Spinal cord (tissue), 10 donors: Measurements from ENCODE around the gene CCNJ. TPM values are rescaled to one million over a fixed set of nuclear protein-coding genes. Genes with fewer than 3 reads are reported as not detected.
"Not testable (repeated sequence)": the region's sequence is repeated elsewhere in the genome, so short reads cannot be mapped to it uniquely, and the experiment has no call there.

Source experiments
- DNase-seq, 6 donors: peaks; one replicate each; pipeline versions ENCODE4 v3.0.0 to v3.0.0-alpha.2; 2013 to 2015; ENCODE audit warnings: low spot score in 6 of 6, low read depth in 4 of 6
- H3K27ac ChIP-seq: one replicate; pipeline ENCODE4 v1.5.1; 2013; ENCODE audit warnings: low read depth, low read length, control low read depth
- H3K27me3 ChIP-seq: one replicate; pipeline ENCODE4 v1.6.1; 2013; ENCODE audit warnings: low read length; ENCODE audit not compliant: control insufficient read depth, insufficient read depth
- H3K36me3 ChIP-seq: one replicate; pipeline ENCODE4 v1.6.1; 2013; ENCODE audit warnings: low read length; ENCODE audit not compliant: control insufficient read depth, insufficient read depth
- H3K4me1 ChIP-seq: one replicate; pipeline ENCODE4 v1.6.1; 2013; ENCODE audit warnings: low read length; ENCODE audit not compliant: control insufficient read depth, insufficient read depth
- H3K4me3 ChIP-seq: one replicate; pipeline ENCODE4 v1.5.1; 2013; ENCODE audit warnings: low read depth, low read length, control low read depth
- H3K9me3 ChIP-seq: one replicate; pipeline ENCODE4 v1.6.1; 2013; ENCODE audit warnings: low read length; ENCODE audit not compliant: control insufficient read depth, insufficient read depth
- WGBS: methylation state at CpG from one replicate; pipeline ENCODE4 v1.1.5; 2013; ENCODE audit warnings: missing lambda C conversion rate; ENCODE audit not compliant: insufficient coverage; 5-methylcytosine and 5-hydroxymethylcytosine counted together
- long read RNA-seq, 4 donors: transcript quantifications; one replicate each; lab custom pipeline, GENCODE V29; 2026
- polyA plus RNA-seq, 2 donors: library from polyadenylated mRNA; unstranded; fragments of 120-200 nt; gene quantifications; one replicate each; pipeline ENCODE4 v1.2.1, GENCODE V29; 2013; ENCODE audit not compliant: insufficient read length in 2 of 2
- total RNA-seq, 2 donors: library from RNA; depleted of rRNA in 1 of 2; stranded (reverse); fragments of 120-200 nt in 1 of 2; fragments of >200 nt in 1 of 2; gene quantifications; one replicate each; pipeline versions ENCODE4 v1.2.3 to v1.2.4, GENCODE V29; 2013 to 2014
- donor health status: healthy.

CCNJ gene
- total RNA-seq = 10 to 100 TPM in 1 of 2 donors, 1 to 10 TPM in 1; 8.2 to 11.2 TPM
- polyA plus RNA-seq = 10 to 100 TPM; 11.9 to 14.6 TPM
- long read RNA-seq, donor 1, transcript CCNJ-203 (6 exons, 2,677 nt) = major isoform, 5 of 6 reads
- long read RNA-seq, donor 1, partial matches to known transcripts = 0 of 6 reads
- long read RNA-seq, donor 1, other reads (novel, unspliced or antisense) = 0 of 6 reads
- long read RNA-seq, donor 2, partial matches to known transcripts = 0 of 1 reads
- long read RNA-seq, donor 2, other reads (novel, unspliced or antisense) = 0 of 1 reads
- long read RNA-seq, donor 3, partial matches to known transcripts = 0 of 2 reads
- long read RNA-seq, donor 3, other reads (novel, unspliced or antisense) = 0 of 2 reads
- long read RNA-seq, donor 4, partial matches to known transcripts = 13 of 16 reads
- long read RNA-seq, donor 4, other reads (novel, unspliced or antisense) = 0 of 16 reads

DNA sequence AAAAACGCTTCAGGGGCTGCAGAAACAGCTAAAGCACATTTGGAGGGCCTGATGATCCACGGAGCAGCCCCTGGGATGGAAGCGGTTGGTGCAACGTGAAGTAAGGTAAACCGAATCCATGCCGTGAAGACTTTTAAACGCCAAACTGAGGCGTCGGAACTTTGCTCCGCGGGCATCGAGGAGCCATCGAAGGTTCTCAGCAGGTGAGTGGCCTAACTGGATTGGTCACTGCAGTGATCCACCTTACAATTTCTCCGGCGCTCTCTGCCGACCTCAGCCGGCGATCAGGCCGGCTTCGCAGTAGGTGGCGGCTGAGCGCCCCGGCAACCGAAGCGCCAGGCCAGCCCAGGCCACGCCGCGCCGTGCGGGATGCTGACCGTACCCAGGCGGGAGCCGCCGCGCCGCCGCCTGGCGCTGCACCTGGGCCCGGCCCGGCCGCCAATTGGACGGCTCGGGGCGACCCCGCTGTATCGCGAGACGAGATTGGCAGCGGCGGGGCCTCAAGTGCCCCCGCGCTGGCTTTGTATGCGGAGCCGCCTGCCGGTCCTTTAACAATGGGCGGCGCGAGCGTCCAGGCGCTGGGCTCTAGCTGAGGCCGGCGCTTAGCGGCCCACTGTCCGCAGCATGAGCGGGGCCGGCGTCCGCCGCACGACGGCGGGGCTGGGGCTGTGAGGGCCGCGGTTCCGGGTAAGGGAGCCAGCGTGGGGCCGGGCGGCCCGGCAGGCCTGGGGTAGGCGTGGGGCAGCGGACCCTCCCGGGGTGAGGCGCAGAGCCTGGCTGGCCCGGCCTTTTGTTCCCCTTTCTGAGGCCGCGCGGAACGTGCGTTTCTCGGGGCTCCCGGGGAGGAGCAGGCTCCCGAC, at the start of gene CCNJ:
Gene CCNJ, plus strand, starts transcription at position 551 of the 860 bp plus-strand sequence. CDS start 811 bp downstream, outside the sequence.
- H3K27me3 ChIP-seq = no peaks in the 10 kb centered on the region
- H3K36me3 ChIP-seq = no peaks in the 10 kb centered on the region
- WGBS = 1% methylated on average over 92 of the region's 92 CpGs
- peak within 1 kb of the TSS; percentile 86 for H3K27ac ChIP-seq
- peaks cover 6% of the 10 kb centered on the region for H3K4me1 ChIP-seq
- H3K9me3 ChIP-seq = no peaks in the 10 kb centered on the region
- peak; percentile 58 to 97 (median 84) for DNase-seq
- peak within 1 kb of the TSS; percentile 69 for H3K4me3 ChIP-seq

DNA sequence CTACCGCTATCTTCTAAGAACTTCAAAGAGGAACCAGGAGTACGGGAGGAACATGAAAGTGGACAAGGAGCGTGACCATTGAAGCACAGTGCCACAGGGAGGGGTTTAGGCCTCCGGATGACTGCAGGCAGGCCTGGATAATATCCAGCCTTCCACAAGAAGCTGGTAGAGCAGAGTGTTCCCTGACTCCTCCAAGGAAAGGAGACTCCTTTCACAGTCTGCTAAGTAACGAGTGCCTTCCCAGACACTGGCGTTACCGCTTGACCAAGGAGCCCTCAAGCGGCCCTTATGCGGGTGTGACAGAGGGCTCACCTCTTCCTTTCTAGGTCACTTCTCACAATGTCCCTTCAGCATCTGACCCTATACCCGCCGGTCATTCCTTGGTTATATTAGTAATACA, 49.0 kb upstream of the CCNJ start:
- H3K27ac ChIP-seq, DNase-seq, H3K27me3 ChIP-seq, H3K36me3 ChIP-seq, H3K9me3 ChIP-seq, H3K4me1 ChIP-seq, H3K4me3 ChIP-seq: not testable (repeated sequence)
- 81% methylated on average over 4 of the region's 11 CpGs for WGBS

DNA sequence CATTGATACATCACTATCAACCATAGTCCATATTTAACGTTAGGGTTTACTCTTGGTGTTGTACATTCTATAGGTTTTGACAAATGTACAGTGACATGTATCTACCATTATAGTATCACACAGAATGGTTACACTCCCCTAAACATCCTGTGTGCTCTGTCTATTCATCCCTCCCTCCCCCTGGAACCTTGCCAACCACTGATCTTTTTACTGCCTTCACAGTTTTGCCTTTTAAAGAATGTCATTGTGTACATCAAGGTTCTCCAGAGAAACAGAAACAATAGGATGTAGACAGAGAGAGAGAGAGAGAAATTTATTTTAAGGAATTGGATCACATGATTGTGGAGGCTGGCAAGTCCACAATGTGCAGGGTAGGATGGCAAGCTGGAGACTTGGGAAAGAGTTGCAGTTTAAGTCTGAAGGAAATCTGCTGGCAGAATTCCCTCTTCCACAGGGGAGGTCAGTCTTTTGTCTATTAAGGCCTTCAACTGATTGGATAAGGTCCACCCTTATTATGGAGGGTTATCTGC, 45.1 kb upstream of the CCNJ start:
- DNase-seq = peak in 2 of 6 donors; percentile 1 to 5
- no peak overlapping the region for H3K4me3 ChIP-seq
- no peak overlapping the region for H3K27ac ChIP-seq
- no peaks in the 10 kb centered on the region for H3K27me3 ChIP-seq
- WGBS = no CpG with 5 or more reads among the region's 1 CpG
- H3K36me3 ChIP-seq = no peaks in the 10 kb centered on the region
- H3K9me3 ChIP-seq = no peaks in the 10 kb centered on the region
- no peaks in the 10 kb centered on the region for H3K4me1 ChIP-seq

GRCh38 chr10:96013956-96014355, 29.4 kb upstream of the CCNJ start:
- no peaks in the 10 kb centered on the region for H3K9me3 ChIP-seq
- WGBS = no CpG with 5 or more reads among the region's 2 CpGs

GRCh38 chr10:96014473-96015102, 28.8 kb upstream of the CCNJ start:
- no peaks in the 10 kb centered on the region for H3K9me3 ChIP-seq
- no peak for DNase-seq
- no CpG with 5 or more reads among the region's 2 CpGs for WGBS
- H3K27me3 ChIP-seq = no peaks in the 10 kb centered on the region
- H3K4me1 ChIP-seq = no peaks in the 10 kb centered on the region
- no peaks in the 10 kb centered on the region for H3K36me3 ChIP-seq
- H3K4me3 ChIP-seq = no peak overlapping the region
- H3K27ac ChIP-seq = no peak overlapping the region

More at GRCh38 chr10:96013956-96014355, 29.4 kb upstream of the CCNJ start:
- H3K36me3 ChIP-seq = no peaks in the 10 kb centered on the region
- no peak overlapping the region for H3K27ac ChIP-seq
- H3K27me3 ChIP-seq = no peaks in the 10 kb centered on the region
- DNase-seq = no peak
- no peaks in the 10 kb centered on the region for H3K4me1 ChIP-seq
- H3K4me3 ChIP-seq = no peak overlapping the region

- WGBS = 21% methylated on average over 3 of the region's 5 CpGs
- H3K36me3 ChIP-seq = no peaks in the 10 kb centered on the region
- no peak overlapping the region for H3K27ac ChIP-seq
- no peaks in the 10 kb centered on the region for H3K9me3 ChIP-seq
- H3K27me3 ChIP-seq = no peaks in the 10 kb centered on the region
- peak; percentile 24 to 90 (median 45) for DNase-seq
- no peaks in the 10 kb centered on the region for H3K4me1 ChIP-seq
- H3K4me3 ChIP-seq = no peak overlapping the region
Observed at GRCh38 chr10:96017191-96017687, 26.1 kb upstream of the CCNJ start.

GRCh38 chr10:96021332-96021731, 22.1 kb upstream of the CCNJ start:
- no peaks in the 10 kb centered on the region for H3K4me1 ChIP-seq
- no peaks in the 10 kb centered on the region for H3K27me3 ChIP-seq
- no peak overlapping the region for H3K4me3 ChIP-seq
- no peak overlapping the region for H3K27ac ChIP-seq
- H3K9me3 ChIP-seq = no peaks in the 10 kb centered on the region
- no peaks in the 10 kb centered on the region for H3K36me3 ChIP-seq
- DNase-seq = no peak
- no CpG with 5 or more reads among the region's 1 CpG for WGBS

GRCh38 chr10:96022739-96023138, 20.6 kb upstream of the CCNJ start:
- DNase-seq = no peak
- H3K4me3 ChIP-seq = no peak overlapping the region
- no peaks in the 10 kb centered on the region for H3K27me3 ChIP-seq
- 87% methylated on average over 2 of the region's 2 CpGs for WGBS
- no peaks in the 10 kb centered on the region for H3K4me1 ChIP-seq
- no peak overlapping the region for H3K27ac ChIP-seq
- H3K36me3 ChIP-seq = no peaks in the 10 kb centered on the region
- H3K9me3 ChIP-seq = no peaks in the 10 kb centered on the region

DNA sequence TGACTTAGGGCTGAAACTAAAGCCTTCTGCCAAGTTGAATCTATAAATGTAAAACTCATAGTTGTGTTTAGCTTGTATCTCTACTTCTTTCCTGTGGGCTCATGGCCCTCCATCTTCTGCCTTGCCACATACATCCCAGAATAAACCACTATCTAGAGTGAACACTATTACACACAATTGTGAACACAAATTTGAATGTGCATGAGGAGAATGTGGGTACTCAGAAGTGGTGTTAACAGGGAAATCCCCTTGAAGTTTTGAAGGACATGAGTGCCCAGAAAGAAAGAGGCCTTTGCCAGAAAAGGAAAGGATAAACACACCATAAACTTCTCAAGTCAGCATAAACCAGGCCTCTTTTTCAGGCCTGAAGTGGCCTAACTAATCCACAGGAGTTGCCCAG, 20.2 kb upstream of the CCNJ start:
- Histone ChIP-seq H3K27me3 (no peaks in the 10 kb centered on the region), H3K4me3 (no peak overlapping the region)

More for the DNA sequence above, 20.2 kb upstream of the CCNJ start:
- H3K27ac ChIP-seq = no peak overlapping the region
- no peaks in the 10 kb centered on the region for H3K36me3 ChIP-seq
- no peaks in the 10 kb centered on the region for H3K4me1 ChIP-seq
- no peak for DNase-seq
- H3K9me3 ChIP-seq = no peaks in the 10 kb centered on the region
